ENCODE data around the gene ZSCAN2. TPM values are rescaled to one million over a fixed set of nuclear protein-coding genes. Genes with fewer than 3 reads are reported as not detected.
"Not testable (repeated sequence)": the region's sequence is repeated elsewhere in the genome, so short reads cannot be mapped to it uniquely, and the experiment has no call there.

ZSCAN2 gene
- total RNA-seq, 2 donors from 2014 or later: 2.8 to 4.6 TPM

DNA sequence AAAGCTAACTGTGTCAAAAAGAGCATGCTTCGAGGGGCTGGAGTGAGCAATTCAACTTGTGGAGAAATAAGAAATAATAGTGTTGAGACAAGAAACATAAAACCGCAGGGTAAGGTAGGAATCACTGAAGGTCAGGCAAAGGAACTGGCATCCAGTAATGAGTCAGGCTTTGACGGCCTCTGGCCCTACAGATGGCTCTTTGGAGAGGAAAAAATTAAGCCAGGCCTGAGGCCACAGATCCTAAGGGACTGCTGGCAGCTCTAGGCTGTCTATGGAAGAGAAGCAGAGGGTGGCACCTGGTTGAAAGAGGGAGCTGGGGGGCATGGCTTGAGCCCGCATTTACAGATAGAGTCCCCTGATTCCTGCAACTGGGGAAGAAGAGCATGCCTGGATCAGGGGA is 28.6 kb upstream of the ZSCAN2 start:
- TF ChIP-seq, protein P1, sequence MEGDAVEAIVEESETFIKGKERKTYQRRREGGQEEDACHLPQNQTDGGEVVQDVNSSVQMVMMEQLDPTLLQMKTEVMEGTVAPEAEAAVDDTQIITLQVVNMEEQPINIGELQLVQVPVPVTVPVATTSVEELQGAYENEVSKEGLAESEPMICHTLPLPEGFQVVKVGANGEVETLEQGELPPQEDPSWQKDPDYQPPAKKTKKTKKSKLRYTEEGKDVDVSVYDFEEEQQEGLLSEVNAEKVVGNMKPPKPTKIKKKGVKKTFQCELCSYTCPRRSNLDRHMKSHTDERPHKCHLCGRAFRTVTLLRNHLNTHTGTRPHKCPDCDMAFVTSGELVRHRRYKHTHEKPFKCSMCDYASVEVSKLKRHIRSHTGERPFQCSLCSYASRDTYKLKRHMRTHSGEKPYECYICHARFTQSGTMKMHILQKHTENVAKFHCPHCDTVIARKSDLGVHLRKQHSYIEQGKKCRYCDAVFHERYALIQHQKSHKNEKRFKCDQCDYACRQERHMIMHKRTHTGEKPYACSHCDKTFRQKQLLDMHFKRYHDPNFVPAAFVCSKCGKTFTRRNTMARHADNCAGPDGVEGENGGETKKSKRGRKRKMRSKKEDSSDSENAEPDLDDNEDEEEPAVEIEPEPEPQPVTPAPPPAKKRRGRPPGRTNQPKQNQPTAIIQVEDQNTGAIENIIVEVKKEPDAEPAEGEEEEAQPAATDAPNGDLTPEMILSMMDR (IDR thresholded peaks at IDR 0.05): no peak
- no peaks in the 10 kb centered on the region for H3K36me3 ChIP-seq
- DNase-seq (ENCODE audit: low spot score) (no peak), ATAC-seq (ENCODE audit: insufficient number of reproducible peaks, low FRiP score, low read depth) (no peak)
- H3K4me3 ChIP-seq: no peak overlapping the region
- peaks cover 4 to 11% of the 10 kb centered on the region in 2 donors for H3K4me1 ChIP-seq (ENCODE audit: control insufficient read depth in 1 of 2, low read depth in 2 of 2)
- H3K27me3 ChIP-seq (replicated peaks; ENCODE audit: insufficient read depth): no peaks in the 10 kb centered on the region
- H3K9me3 ChIP-seq: no peaks in the 10 kb centered on the region
- peak overlapping the region in 1 of 2 donors; percentile 97 for H3K27ac ChIP-seq

DNA sequence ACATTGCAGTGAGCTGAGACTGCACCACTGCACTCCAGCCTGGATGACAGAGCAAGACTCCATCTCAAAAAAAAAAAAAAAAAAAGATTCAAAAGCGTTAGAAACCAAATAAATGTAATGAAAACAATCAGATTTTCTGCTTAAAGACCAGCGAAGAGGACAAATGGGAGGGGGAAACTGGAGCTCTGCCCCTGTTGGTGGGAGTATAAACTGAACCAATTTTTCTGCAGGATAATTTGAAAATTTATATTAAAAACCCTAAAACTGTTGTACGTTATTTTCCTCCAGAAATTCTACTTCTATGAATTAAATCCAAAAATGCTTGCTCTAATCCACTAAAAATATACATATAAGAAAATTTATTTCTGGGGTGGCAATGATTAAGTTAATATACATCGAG is 25.3 kb upstream of the ZSCAN2 start:
- TF ChIP-seq, protein P1 (IDR thresholded peaks at IDR 0.05): no peak
- Histone ChIP-seq H3K4me3 (no peak overlapping the region), H3K4me1 (ENCODE audit: control insufficient read depth in 1 of 2, low read depth in 2 of 2) (peaks cover 0 to 4% of the 10 kb centered on the region in 2 donors), H3K27me3 (replicated peaks; ENCODE audit: insufficient read depth) (no peaks in the 10 kb centered on the region), H3K27ac (no peak overlapping the region), H3K9me3 (no peaks in the 10 kb centered on the region), H3K36me3 (no peaks in the 10 kb centered on the region)
- ATAC-seq (ENCODE audit: insufficient number of reproducible peaks, low FRiP score, low read depth) (no peak), DNase-seq (ENCODE audit: low spot score) (no peak)

DNA sequence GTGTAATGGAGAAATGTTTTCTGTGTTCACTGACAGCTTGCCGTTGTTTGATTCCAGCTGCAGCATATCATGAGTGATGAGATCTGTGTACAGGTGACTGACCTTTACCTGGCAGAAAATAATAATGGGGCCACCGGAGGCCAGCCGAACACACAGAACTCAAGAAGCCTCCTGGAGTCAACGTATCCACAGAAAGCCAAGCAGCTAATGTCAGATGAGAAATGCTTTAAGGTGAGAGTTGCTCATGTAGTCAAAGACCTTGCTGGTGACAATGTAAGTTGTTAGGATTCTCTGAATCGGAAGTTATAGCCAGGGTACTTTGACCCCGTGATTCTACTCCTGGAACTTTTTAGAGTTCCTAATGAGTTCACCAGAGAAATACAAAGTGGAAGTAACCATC is 22.9 kb upstream of the ZSCAN2 start:
- H3K27ac ChIP-seq; ATAC-seq (ENCODE audit: insufficient number of reproducible peaks, low FRiP score, low read depth); H3K9me3 ChIP-seq; H3K4me1 ChIP-seq (ENCODE audit: control insufficient read depth in 1 of 2, low read depth in 2 of 2); DNase-seq (ENCODE audit: low spot score); H3K27me3 ChIP-seq (replicated peaks; ENCODE audit: insufficient read depth); H3K4me3 ChIP-seq; H3K36me3 ChIP-seq: not testable (repeated sequence)

DNA sequence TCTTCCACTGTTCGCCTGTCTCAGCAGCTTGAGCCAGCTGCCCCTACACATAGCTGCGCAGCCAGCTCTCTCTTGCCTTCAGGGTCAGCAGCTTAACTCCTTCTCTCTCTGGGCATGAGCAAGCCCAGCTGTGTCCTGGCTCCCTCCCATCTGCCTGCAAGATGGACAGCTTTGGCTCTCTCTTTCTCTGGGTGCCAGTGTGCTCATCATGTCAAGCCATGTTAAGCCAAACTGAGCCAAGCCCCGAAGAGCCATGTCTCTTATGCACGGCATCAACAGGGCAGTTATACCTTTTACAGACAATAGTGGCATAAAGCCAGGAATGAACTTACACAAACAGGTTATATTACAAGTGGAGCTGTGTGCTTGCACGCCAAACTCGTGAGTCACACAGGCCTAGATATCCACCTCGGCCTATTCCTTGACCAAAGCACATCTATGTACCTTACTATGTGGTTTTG is 21.5 kb upstream of the ZSCAN2 start:
- not testable (repeated sequence) for ATAC-seq (ENCODE audit: insufficient number of reproducible peaks, low FRiP score, low read depth); H3K9me3 ChIP-seq; H3K27me3 ChIP-seq (replicated peaks; ENCODE audit: insufficient read depth); H3K27ac ChIP-seq; H3K4me1 ChIP-seq (ENCODE audit: control insufficient read depth in 1 of 2, low read depth in 2 of 2); H3K36me3 ChIP-seq; H3K4me3 ChIP-seq; DNase-seq (ENCODE audit: low spot score)

DNA sequence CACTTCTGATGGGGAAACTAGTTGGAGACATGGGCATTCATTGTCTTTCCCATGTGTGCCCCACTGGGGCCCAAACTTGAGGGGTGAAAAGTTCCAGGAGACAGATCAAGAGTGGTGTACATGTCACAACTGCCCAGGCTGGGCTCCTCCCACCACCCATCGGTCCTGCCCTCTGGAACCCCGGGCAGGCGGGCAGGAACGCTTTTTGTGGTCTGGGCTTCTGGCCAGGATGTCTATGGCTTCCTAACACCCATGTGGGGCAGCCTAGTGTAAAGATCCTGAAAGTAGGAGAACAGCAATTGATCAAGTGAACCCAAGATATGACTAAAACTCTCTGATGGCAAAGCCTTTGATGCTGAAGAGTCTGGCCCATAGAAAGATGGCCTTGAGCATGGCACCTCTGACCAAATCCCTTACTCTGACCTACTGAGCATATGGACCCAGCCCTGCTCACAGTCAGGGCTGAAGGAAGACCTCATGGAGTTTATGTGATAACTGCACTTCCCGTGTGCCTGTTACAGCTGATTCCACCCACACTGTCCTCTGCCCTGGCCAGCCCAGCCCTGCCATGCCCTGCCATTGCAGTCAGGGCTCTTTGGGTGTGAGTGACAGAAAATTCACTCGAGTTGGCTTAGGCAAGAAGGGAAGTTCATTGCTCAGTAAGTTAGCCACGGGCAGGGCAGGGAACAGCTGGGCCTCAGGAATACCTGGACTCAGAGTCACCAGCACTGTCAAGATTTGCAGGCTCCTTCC is 19.0 kb upstream of the ZSCAN2 start:
- H3K36me3 ChIP-seq; H3K4me1 ChIP-seq (ENCODE audit: control insufficient read depth in 1 of 2, low read depth in 2 of 2); H3K9me3 ChIP-seq; H3K27ac ChIP-seq; H3K27me3 ChIP-seq (replicated peaks; ENCODE audit: insufficient read depth); ATAC-seq (ENCODE audit: insufficient number of reproducible peaks, low FRiP score, low read depth); H3K4me3 ChIP-seq; DNase-seq (ENCODE audit: low spot score): not testable (repeated sequence)

DNA sequence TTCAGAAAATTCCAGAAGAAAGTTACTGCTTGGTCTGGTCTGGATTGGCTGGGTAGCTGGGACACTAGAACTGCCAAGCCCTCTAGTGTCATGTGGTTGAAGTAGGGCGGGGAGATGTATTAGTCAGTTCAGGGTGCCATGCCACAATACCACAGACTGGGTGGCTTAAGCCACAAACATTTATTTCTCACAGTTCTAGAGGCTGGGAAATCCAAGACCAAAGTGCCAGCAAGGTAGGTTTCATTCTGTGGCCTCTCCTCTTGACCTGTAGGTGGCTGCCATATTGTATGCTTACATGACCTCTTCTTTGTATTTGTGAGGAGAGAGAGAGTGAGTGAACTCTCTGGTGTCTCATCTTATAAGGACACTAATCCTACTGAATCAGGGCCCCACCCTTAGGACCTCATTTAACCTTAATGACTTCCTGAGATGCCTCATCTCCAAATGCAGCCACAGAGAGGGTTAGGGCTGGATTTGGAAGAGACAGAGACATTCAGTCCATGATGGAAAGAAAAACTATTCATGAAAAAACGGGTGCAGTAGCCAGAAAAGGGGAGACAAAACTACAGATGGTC is 18.1 kb upstream of the ZSCAN2 start:
- no peak overlapping the region for H3K27ac ChIP-seq
- no peaks in the 10 kb centered on the region for H3K4me1 ChIP-seq (ENCODE audit: control insufficient read depth in 1 of 2, low read depth in 2 of 2)
- ATAC-seq (ENCODE audit: insufficient number of reproducible peaks, low FRiP score, low read depth) (no peak), DNase-seq (ENCODE audit: low spot score) (no peak)
- TF ChIP-seq, protein P1 (IDR thresholded peaks at IDR 0.05): no peak
- no peaks in the 10 kb centered on the region for H3K27me3 ChIP-seq (replicated peaks; ENCODE audit: insufficient read depth)
- H3K36me3 ChIP-seq: no peaks in the 10 kb centered on the region
- no peaks in the 10 kb centered on the region for H3K9me3 ChIP-seq
- H3K4me3 ChIP-seq: no peak overlapping the region

DNA sequence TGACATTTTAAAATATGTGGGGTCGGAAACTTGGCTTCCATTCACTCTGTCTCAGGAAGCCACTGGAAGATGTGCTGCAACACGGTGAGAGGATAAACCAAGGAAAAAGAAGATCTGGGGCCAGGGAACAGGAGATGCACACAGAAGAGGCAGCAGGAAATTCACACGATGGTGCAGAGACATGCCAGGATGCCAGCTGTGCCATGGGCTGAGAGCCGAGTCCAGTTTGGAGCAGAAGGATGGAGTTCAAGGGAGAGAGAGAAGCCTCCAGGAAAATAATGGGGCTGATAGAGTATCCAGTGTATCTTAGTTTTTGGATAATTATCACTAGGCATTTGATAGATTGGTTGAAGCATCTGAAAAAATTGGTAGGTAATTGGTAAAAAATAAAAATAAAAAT is 16.9 kb upstream of the ZSCAN2 start:
- ATAC-seq (ENCODE audit: insufficient number of reproducible peaks, low FRiP score, low read depth); H3K36me3 ChIP-seq; H3K4me3 ChIP-seq; DNase-seq (ENCODE audit: low spot score); H3K27me3 ChIP-seq (replicated peaks; ENCODE audit: insufficient read depth); H3K4me1 ChIP-seq (ENCODE audit: control insufficient read depth in 1 of 2, low read depth in 2 of 2); H3K9me3 ChIP-seq; H3K27ac ChIP-seq: not testable (repeated sequence)

All from thoracic aorta (tissue), 2 donors.